ENCODE results near the gene SLC9C1.

SLC9C1 gene

GRCh38 chr3:112247900-112248299 is 46.1 kb downstream of the SLC9C1 start:
- Histone ChIP-seq H4K91ac (ENCODE audit: low read length) (no peak overlapping the region), H3K27me3 (ENCODE audit: control insufficient read depth in 1 of 2, insufficient read depth in 1 of 2, low read length in 2 of 2) (no peaks in the 10 kb centered on the region), H2BK5ac (ENCODE audit: low read depth, low read length, poor library complexity, severe bottlenecking) (no peak overlapping the region), H3K27ac (ENCODE audit: low read length, poor library complexity, severe bottlenecking) (no peak overlapping the region), H3K9ac (ENCODE audit: low read length) (no peak overlapping the region), H3K9me3 (ENCODE audit: control insufficient read depth, low read length) (no peaks in the 10 kb centered on the region), H3K4ac (ENCODE audit: low read depth in 1 of 2, low read length in 2 of 2) (no peak overlapping the region), H2BK120ac (ENCODE audit: low read depth, low read length) (no peak overlapping the region), H3K23ac (ENCODE audit: low read length in 2 of 2) (no peak overlapping the region), H3K36me3 (ENCODE audit: control insufficient read depth in 1 of 2, insufficient read depth in 2 of 2, low read depth in 1 of 2, low read length in 2 of 2) (no peaks in the 10 kb centered on the region), H2BK12ac (ENCODE audit: low read length in 2 of 2) (no peak overlapping the region), H3K14ac (ENCODE audit: low read length in 2 of 2) (no peak overlapping the region), H3K4me3 (ENCODE audit: insufficient read depth in 1 of 2, low read depth in 1 of 2, low read length in 2 of 2) (no peak overlapping the region), H4K8ac (ENCODE audit: low read length) (no peak overlapping the region), H2BK15ac (ENCODE audit: low read depth, poor library complexity, severe bottlenecking) (no peak overlapping the region), H3K4me1 (ENCODE audit: control insufficient read depth, insufficient read depth, low read depth, low read length) (no peaks in the 10 kb centered on the region), H3K79me1 (replicated peaks; ENCODE audit: low read length, poor library complexity, severe bottlenecking) (no peaks in the 10 kb centered on the region), H2AFZ (ENCODE audit: low read depth, low read length) (no peak overlapping the region), H3K18ac (ENCODE audit: low read depth in 1 of 2, low read length in 2 of 2) (no peak overlapping the region), H2AK5ac (ENCODE audit: low read length, severe bottlenecking) (no peak overlapping the region), H3K4me2 (ENCODE audit: low read length, poor library complexity, severe bottlenecking) (no peak overlapping the region)
- DNase-seq, result no peak
- 81% methylated on average over 3 of the region's 4 CpGs for WGBS

DNA sequence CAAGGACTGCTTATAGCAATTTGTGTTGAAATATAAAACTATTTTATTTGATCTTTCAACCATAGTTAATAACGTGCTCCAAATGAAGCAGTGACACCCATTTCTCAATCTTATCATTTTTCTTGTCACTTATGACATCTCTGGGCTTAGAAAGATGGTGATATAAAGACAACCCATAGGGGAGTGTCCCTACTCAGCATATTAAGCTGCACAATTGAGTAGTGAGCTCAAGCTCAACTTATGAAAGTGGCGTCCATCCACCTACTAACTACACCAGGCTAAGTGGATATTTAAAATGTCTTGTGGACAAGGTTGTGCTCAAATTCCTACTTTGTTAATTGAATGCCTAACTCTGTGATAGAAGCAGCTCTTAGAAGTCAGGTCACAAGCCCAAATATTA is 46.7 kb downstream of the SLC9C1 start:
- Histone ChIP-seq H2BK15ac (ENCODE audit: low read depth, poor library complexity, severe bottlenecking) (no peak overlapping the region), H3K27me3 (ENCODE audit: control insufficient read depth in 1 of 2, insufficient read depth in 1 of 2, low read length in 2 of 2) (no peaks in the 10 kb centered on the region), H3K4me3 (ENCODE audit: insufficient read depth in 1 of 2, low read depth in 1 of 2, low read length in 2 of 2) (no peak overlapping the region), H3K9me3 (ENCODE audit: control insufficient read depth, low read length) (no peaks in the 10 kb centered on the region), H3K4ac (ENCODE audit: low read depth in 1 of 2, low read length in 2 of 2) (no peak overlapping the region), H2AK5ac (ENCODE audit: low read length, severe bottlenecking) (no peak overlapping the region), H3K27ac (ENCODE audit: low read length, poor library complexity, severe bottlenecking) (no peak overlapping the region), H3K9ac (ENCODE audit: low read length) (no peak overlapping the region), H3K18ac (ENCODE audit: low read depth in 1 of 2, low read length in 2 of 2) (no peak overlapping the region), H4K8ac (ENCODE audit: low read length) (no peak overlapping the region), H3K4me1 (ENCODE audit: control insufficient read depth, insufficient read depth, low read depth, low read length) (no peaks in the 10 kb centered on the region), H3K23ac (ENCODE audit: low read length in 2 of 2) (no peak overlapping the region), H2BK12ac (ENCODE audit: low read length in 2 of 2) (no peak overlapping the region), H2BK5ac (ENCODE audit: low read depth, low read length, poor library complexity, severe bottlenecking) (no peak overlapping the region), H3K79me1 (replicated peaks; ENCODE audit: low read length, poor library complexity, severe bottlenecking) (no peaks in the 10 kb centered on the region), H3K14ac (ENCODE audit: low read length in 2 of 2) (no peak overlapping the region), H3K36me3 (ENCODE audit: control insufficient read depth in 1 of 2, insufficient read depth in 2 of 2, low read depth in 1 of 2, low read length in 2 of 2) (no peaks in the 10 kb centered on the region), H3K4me2 (ENCODE audit: low read length, poor library complexity, severe bottlenecking) (no peak overlapping the region), H2BK120ac (ENCODE audit: low read depth, low read length) (no peak overlapping the region), H2AFZ (ENCODE audit: low read depth, low read length) (no peak overlapping the region), H4K91ac (ENCODE audit: low read length) (no peak overlapping the region)
- no peak for DNase-seq
- no CpG with 5 or more reads among the region's 2 CpGs for WGBS

- Histone ChIP-seq H3K27ac (ENCODE audit: low read length, poor library complexity, severe bottlenecking) (no peak overlapping the region), H3K36me3 (ENCODE audit: control insufficient read depth in 1 of 2, insufficient read depth in 2 of 2, low read depth in 1 of 2, low read length in 2 of 2) (no peaks in the 10 kb centered on the region), H3K18ac (ENCODE audit: low read depth in 1 of 2, low read length in 2 of 2) (no peak overlapping the region), H3K79me1 (replicated peaks; ENCODE audit: low read length, poor library complexity, severe bottlenecking) (no peaks in the 10 kb centered on the region), H2AFZ (ENCODE audit: low read depth, low read length) (no peak overlapping the region), H4K91ac (ENCODE audit: low read length) (no peak overlapping the region), H4K8ac (ENCODE audit: low read length) (no peak overlapping the region), H3K27me3 (ENCODE audit: control insufficient read depth in 1 of 2, insufficient read depth in 1 of 2, low read length in 2 of 2) (peaks cover 0 to 7% of the 10 kb centered on the region in 2 experiments), H3K23ac (ENCODE audit: low read length in 2 of 2) (no peak overlapping the region), H3K4me2 (ENCODE audit: low read length, poor library complexity, severe bottlenecking) (no peak overlapping the region), H3K9ac (ENCODE audit: low read length) (no peak overlapping the region), H3K4me1 (ENCODE audit: control insufficient read depth, insufficient read depth, low read depth, low read length) (no peaks in the 10 kb centered on the region), H3K4ac (ENCODE audit: low read depth in 1 of 2, low read length in 2 of 2) (no peak overlapping the region), H2BK5ac (ENCODE audit: low read depth, low read length, poor library complexity, severe bottlenecking) (no peak overlapping the region), H3K9me3 (ENCODE audit: control insufficient read depth, low read length) (peaks cover 3% of the 10 kb centered on the region), H3K4me3 (ENCODE audit: insufficient read depth in 1 of 2, low read depth in 1 of 2, low read length in 2 of 2) (no peak overlapping the region), H3K14ac (ENCODE audit: low read length in 2 of 2) (no peak overlapping the region), H2BK15ac (ENCODE audit: low read depth, poor library complexity, severe bottlenecking) (no peak overlapping the region), H2BK12ac (ENCODE audit: low read length in 2 of 2) (no peak overlapping the region), H2BK120ac (ENCODE audit: low read depth, low read length) (no peak overlapping the region), H2AK5ac (ENCODE audit: low read length, severe bottlenecking) (no peak overlapping the region)
- DNase-seq, result no peak
- 80% methylated on average over 4 of the region's 4 CpGs for WGBS
Measured at GRCh38 chr3:112233083-112233482, 60.9 kb downstream of the SLC9C1 start.

DNA sequence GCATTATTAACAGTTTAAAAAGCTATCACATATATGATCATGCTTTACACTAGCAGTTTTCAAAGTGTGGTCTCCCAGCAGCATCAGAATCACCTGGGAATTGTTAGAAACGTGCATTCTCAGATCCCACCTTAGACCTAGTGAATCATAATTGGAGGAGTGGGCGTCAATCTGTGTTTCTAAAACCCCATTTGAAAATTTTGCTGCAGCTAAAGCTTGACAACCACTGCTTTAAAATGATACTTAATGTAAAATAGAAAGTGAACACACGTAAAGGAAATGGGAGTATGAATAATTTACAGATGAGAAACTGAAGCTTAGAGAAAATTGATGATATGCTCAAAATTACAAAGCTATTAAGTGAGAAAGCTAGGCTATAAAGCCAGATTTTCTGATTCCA is 62.3 kb downstream of the SLC9C1 start:
- no peak overlapping the region for H3K18ac ChIP-seq (ENCODE audit: low read depth in 1 of 2, low read length in 2 of 2)
- DNase-seq, result no peak
- no peaks in the 10 kb centered on the region for H3K79me1 ChIP-seq (replicated peaks; ENCODE audit: low read length, poor library complexity, severe bottlenecking)
- no peak overlapping the region for H2BK12ac ChIP-seq (ENCODE audit: low read length in 2 of 2)
- H3K27ac ChIP-seq (ENCODE audit: low read length, poor library complexity, severe bottlenecking), result no peak overlapping the region
- H4K91ac ChIP-seq (ENCODE audit: low read length), result no peak overlapping the region
- H4K8ac ChIP-seq (ENCODE audit: low read length), result no peak overlapping the region
- H3K23ac ChIP-seq (ENCODE audit: low read length in 2 of 2), result no peak overlapping the region
- H2BK5ac ChIP-seq (ENCODE audit: low read depth, low read length, poor library complexity, severe bottlenecking), result no peak overlapping the region
- no peak overlapping the region for H3K14ac ChIP-seq (ENCODE audit: low read length in 2 of 2)
- H2AFZ ChIP-seq (ENCODE audit: low read depth, low read length), result no peak overlapping the region
- H3K27me3 ChIP-seq (ENCODE audit: control insufficient read depth in 1 of 2, insufficient read depth in 1 of 2, low read length in 2 of 2), result peaks cover 0 to 7% of the 10 kb centered on the region in 2 experiments
- H2AK5ac ChIP-seq (ENCODE audit: low read length, severe bottlenecking), result no peak overlapping the region
- H3K9ac ChIP-seq (ENCODE audit: low read length), result no peak overlapping the region
- H2BK120ac ChIP-seq (ENCODE audit: low read depth, low read length), result no peak overlapping the region
- H3K4me2 ChIP-seq (ENCODE audit: low read length, poor library complexity, severe bottlenecking), result no peak overlapping the region
- no peak overlapping the region for H2BK15ac ChIP-seq (ENCODE audit: low read depth, poor library complexity, severe bottlenecking)
- no peaks in the 10 kb centered on the region for H3K36me3 ChIP-seq (ENCODE audit: control insufficient read depth in 1 of 2, insufficient read depth in 2 of 2, low read depth in 1 of 2, low read length in 2 of 2)
- no peaks in the 10 kb centered on the region for H3K4me1 ChIP-seq (ENCODE audit: control insufficient read depth, insufficient read depth, low read depth, low read length)
- H3K4ac ChIP-seq (ENCODE audit: low read depth in 1 of 2, low read length in 2 of 2), result no peak overlapping the region
- peaks cover 11% of the 10 kb centered on the region for H3K9me3 ChIP-seq (ENCODE audit: control insufficient read depth, low read length)
- no peak overlapping the region for H3K4me3 ChIP-seq (ENCODE audit: insufficient read depth in 1 of 2, low read depth in 1 of 2, low read length in 2 of 2)
- 53% methylated on average over 2 of the region's 3 CpGs for WGBS
